Activated CD4-positive, alpha-beta T cell treated with anti-CD3 and anti-CD28 coated beads, Interleukin-2, amount 50 U/mL, for 1 hour (primary cell): Measurements from ENCODE around the gene P2RX3.
"Not testable (repeated sequence)": the region's sequence is repeated elsewhere in the genome, so short reads cannot be mapped to it uniquely, and the experiment has no call there.

Experiments
- DNase-seq: peaks from one replicate; pipeline ENCODE4 v3.0.0-alpha.2; 2020

P2RX3 gene

DNA sequence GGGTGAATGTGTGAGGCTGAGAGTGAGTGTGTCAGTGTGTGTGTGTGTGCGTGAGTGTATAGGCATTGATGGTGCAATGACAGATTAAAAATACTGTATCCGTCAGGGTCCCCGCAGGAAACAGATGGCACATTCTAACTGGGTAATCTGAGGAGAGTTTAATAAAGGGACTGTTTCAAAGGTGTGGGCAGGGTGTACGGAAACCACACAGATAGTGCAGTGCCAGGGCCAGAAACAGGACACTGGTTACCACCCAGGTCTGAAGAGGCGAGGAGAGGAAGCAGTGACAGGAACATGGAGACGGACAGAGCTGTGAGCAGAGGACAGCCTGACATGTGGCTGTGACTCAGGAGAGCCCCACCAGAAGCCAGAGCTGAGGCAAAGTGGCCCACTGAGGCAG, 16.5 kb downstream of the P2RX3 start:
- DNase-seq, result no peak

DNA sequence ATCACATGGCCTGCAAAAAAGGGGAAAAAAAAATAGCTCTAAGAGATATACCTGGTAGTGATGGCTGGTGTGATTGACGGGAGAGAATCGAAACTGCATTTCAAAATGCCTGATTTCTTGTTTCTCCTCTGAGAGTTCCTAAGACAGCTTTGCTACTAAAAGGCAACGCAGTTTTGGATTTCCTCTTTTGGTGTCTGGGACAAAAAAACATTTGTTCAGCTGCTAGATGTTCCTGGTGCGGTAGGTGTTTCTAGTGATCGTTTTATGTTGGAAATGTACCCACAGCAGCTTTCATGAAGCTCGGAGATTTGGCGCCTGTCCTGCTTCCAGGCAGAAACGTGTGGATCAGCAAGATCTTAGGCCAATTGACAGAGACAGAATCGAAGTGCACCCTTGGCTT, 18.1 kb downstream of the P2RX3 start:
- DNase-seq, result no peak

DNA sequence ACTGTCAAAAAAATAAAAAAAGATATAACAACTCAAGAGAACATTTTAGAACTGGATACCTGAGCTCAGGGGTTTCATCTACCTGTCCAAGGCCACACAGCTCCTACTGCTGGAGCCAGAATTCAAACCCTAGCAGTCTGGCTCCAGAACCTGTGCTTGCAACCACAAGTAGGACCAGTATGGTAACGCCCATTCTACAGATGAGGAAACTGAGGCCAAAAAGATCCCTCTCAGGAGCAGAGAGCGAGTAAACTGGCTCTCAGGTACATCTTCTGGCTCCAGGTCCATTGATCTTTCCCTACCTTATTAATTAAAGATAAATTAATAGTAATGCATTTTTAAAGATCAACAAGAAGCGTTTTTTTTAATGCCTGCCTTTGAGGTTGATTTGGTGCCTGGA, 19.2 kb downstream of the P2RX3 start:
- DNase-seq, result no peak

DNA sequence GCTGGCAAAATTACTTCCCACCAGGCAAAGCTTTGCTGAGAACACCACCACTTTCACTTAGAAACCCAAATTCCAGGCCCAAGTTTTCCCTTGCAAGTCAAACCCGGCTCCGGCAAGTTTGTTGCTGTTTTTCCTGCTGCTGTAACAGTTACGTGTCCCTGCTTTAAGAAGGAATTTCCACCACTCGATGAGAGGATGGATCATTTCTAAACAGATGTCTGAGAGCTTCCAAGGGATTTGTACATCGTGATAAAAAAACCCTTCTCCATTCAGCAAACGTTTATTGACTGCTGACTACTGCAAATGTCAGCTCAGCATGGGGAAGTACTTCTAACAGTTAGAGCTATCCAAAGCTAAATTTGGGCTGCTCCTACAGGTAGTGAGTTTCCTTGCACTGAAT, 19.7 kb downstream of the P2RX3 start:
- no peak for DNase-seq

DNA sequence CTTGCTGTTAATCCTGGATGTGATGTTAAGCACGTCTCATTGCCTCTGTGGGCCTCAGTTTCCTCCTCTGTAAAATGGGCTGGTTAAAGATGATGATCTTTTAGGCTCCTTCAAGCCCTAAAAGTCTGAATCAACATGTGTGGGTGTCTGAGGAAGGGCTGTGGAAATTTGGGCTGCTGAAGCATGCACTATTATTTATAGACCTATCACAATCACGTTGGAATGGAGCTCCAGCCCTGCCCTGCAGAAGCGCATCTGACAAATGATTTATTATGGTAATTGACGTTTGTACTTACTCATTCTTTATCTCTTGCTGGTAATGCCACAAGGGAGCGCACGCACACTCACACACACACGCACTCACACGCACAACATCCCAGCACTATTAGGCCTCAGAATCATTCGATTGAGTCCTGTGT, 20.4 kb downstream of the P2RX3 start:
- DNase-seq, result no peak

DNA sequence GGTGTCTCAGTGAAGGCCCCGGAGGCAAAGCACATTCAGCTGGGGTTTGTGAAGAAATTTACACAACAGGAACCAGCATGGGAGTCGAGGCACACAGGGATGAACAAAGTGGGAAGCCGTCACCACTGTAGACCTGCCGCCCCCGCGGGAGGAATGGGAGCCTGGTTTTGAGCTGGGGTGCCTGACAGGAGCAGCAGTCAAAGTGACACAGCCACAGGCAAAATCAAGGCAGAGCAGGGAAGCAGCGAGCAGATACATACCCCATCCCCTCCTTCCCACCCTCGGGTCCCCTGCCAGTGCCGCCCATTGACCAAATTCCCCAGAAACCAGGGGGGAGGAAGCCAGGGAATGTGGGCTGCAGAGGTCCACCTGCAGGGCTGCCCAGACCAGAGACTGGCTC, 20.8 kb downstream of the P2RX3 start:
- DNase-seq, result no peak

DNA sequence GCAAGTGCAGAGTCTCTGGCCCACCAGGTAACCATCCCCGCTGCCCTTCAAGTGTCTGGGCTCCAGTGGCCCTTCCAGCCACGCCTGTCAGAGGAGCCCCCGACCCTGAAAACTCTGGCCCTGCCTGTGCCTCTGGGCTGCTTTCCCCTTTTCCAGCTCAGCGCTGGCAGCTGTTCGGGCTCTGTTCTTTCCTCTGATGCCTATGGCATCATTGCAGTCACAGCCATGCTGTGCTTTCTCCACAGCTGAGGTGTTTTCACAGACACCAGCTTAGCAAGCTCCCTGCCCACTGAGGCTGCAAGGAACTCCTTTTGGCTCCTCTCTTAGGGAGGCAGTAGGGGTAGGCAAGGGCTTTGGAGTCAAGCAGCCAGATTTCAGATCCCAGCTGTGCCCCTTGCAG, 21.2 kb downstream of the P2RX3 start:
- no peak for DNase-seq

DNA sequence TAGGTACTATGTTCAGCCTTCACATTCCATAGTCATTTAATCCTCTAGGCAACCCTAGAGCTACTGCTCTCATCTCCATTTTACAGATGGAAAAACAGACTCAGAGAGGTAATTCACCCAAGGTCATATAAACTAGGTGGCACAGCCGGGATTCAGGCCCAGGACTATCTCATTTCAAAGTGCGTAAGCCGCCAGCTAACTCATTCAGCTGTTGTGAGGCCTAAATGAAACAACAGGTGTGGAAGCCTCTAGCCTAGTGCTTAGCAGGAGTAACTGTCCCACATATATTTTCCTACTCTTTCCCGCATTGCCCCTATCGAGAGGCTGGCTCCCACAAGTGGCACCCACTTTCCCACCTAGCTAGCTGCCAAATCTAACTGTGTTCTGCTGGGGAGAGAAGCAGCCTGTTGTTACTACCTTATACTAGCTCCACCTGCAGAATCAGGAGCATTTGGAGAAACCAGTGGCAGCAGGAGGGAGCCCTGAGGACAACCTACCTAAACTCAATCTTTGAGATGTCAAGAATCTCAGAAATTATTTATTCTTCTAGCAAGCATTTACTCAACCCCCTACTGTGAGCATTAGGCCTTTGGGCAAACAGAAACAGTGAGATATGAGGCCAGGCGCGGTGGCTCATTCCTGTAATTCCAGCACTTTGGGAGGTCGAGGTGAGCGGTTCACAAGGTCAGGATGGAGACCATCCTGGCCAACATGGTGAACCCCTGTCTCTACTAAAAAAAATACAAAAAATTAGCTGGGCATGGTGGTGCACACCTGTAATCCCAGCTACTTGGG, 21.9 kb downstream of the P2RX3 start:
- no peak for DNase-seq

DNA sequence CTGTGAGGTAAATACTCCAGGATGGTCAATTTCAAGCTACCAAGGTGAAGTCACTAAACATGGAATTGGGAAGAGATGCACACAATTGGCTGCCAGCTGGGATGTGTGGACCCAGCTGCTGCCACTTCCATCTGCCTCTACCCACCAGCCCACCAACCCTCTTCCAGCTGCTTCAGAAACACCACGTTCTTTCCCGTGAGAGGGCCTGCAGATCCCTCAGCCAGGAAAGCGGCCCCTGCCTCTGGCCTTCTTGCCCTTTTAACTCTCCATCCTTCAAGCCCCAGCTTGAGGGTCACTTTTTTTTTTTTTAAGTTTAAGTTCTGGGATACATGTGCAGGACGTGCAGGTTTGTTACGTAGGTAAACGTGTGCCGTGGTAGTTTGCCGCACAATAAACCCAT, 22.8 kb downstream of the P2RX3 start:
- DNase-seq, result no peak

DNA sequence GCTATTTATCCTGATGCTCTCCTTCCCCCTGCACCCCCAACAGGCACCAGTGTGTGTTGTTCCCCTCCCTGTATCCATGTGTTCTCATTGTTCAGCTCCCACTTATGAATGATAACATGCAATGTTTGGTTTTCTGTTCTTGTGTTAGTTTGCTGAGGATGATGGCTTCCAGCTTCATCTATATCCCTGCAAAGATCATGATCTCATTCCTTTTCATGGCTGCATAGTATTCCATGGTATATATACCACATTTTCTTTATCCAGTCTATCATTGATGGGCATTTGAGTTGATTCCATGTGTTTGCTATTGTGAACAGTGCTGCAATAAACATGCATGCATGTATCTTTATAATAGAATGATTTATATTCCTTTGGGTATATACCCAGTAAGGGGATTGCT, 23.3 kb downstream of the P2RX3 start:
- not testable (repeated sequence) for DNase-seq

DNA sequence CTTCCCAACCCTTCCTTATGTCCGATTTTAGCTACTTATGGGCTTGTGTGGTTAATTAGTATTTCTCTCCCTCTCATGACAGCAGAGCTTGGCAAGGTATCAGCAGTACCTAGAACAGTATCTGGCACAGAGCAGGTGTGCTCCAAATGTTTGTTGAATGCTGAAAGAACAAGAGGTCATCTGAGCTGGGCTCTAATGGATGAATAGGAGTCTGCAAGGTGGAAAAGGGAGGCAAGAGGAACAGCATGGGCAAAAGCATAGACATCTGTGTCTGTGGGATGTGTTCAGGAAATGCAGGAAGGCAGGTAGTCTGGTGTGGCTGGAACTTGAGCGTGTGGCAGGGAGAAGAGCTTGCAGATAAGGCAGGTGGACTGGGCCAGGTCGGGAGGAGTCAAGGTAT, 23.8 kb downstream of the P2RX3 start:
- no peak for DNase-seq

DNA sequence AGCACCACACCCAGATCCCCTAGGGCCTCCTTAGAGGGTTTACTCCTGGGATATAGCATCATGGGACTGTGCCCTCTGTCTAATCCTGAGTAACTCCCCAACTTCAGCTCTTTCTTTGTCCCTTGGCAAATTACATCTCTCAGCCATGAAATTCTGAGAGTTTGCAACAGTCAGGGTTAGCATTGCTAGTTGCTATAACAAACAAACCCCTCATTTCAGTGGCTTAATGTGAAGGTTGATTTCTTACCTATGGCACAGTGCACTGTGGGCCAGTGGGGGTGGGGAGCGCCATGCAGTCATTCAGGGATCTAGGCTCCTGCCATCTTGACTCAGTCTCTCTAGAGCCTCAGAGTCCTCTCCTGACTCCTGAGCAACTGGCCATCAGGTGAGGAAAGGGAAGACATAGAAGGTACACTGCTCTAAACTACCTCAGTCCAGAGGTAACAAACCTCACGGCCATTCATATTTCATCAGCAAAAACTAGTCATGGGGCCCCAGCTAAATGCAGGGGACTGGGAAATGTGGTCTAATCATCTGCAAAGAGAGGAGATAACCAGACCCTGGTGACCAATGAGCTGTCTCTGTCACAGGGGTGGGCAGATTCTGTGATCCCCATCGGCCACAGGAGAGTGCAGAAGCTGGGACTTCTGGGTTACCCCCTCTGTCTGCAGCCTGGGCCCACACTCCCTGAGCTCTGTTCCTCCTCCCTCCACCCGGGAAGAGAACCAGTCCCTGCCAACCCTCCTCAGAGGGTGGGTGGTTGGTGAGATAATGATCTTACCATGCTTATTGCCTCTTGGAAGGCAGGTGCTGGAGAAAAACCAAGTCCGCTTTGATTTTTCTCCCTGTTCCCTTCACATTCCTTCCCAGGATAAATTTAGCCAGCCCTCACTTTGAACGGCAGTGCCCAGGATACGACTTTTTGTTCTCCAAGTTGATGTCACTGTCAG, 25.3 kb downstream of the P2RX3 start:
- no peak for DNase-seq

DNA sequence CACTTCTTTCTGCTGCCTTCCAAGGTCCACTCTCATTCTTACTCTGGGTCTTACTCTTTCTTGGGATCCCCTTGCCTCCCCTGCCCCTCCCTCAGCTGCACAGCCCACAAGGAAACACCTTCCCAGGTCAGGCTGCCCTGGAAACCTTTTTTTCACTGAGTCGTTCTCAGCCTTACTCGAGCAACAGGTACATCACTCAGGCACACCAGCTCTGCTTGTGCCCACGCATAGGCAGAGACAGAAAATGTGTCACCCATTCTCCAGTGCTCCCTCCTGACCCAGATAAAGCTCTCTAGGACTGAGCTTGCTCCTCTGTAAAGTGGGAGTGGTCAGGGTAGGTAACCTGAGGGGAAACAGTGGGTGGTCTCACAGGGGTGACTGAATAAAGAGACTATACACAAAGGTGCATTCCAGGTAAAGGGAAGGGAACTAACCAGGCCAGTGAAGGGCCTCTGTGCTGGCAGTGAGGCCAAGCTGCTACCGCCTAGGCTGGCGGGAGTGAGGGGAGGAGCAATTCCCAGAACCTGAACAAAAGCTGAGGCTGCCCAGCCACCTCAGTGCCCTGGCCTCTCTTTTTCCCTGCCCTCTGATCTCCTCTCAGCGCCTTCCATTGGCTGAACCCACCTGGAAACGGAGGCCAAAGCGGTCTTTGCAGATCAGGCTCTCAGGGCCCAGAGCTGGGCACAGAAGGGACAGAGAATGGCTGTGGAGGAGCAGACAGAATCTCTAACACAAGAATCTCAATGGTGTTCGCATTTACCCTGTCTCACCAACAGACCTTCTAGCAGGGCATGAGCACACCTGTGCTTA, 26.9 kb downstream of the P2RX3 start:
- no peak for DNase-seq

DNA sequence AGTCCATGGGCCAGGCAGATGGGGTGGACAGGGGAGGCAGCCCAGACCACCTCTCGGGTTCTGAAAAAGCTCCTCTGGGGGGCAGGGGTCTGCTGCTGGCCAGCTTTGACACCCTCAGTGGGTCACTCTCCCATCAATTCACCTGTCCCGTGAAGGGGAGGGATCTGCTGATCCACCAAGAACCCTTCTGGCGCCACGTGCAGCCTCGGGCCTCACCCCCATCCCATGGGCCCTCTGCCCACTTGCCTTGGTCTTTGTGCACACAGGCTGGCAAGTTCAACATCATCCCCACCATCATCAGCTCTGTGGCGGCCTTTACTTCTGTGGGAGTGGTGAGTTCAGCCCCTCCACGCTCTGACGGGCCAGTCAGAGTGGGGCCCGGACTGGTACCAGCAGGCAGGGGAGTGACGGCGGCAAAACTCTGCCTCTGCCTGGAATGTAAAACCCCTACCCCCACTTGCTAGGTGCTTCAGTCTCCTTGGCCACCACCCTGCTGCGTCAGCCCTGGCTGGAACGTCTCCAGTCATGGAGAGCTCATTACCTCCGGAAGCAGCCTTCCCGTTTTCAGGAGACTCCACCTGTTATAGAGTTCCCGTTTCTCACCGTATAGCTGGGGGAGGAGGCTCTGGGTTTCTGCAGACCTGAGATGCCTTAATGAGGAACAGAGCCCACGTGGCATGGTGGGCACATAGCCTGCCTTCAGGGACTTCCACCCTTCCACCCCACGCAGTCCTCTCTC, 30.1 kb downstream of the P2RX3 start:
- no peak for DNase-seq

DNA sequence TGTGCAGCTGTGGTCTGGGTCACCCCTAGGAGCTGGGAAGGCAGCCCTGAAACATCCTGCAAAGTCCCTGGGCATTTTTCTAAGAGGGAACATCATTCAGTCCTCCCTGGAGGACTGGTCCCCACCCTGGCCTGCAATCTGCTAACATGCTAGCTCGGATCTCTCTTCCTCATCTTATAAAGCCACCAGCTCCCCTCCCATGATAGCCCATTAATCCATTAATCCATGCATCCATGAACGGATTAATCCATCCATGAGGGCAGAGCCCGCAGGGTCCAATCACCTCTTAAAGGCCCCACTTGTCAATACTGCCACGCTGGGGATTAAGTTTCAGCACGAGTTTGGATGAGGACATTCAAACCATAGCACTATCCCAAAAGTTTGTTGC, 30.7 kb downstream of the P2RX3 start:
- no peak for DNase-seq

DNA sequence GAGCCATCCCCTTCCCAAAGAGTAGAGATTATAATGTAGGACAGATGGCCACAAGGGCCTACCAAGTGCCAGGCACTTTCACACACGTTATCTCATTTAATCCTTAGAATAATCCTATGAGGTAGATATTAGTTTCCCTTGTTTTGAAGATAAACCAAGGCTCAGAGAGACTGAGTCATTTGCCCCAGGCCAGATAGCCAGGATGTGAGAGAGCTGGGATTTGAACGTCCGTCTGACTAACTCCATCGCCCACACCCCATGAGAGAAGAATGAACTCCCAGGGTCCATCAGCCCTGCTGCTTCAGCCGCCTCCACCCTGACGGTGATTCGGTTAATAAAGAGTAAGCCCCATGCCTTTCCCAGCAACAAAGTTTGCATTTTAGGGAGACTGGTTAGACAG, 32.1 kb downstream of the P2RX3 start:
- no peak for DNase-seq

DNA sequence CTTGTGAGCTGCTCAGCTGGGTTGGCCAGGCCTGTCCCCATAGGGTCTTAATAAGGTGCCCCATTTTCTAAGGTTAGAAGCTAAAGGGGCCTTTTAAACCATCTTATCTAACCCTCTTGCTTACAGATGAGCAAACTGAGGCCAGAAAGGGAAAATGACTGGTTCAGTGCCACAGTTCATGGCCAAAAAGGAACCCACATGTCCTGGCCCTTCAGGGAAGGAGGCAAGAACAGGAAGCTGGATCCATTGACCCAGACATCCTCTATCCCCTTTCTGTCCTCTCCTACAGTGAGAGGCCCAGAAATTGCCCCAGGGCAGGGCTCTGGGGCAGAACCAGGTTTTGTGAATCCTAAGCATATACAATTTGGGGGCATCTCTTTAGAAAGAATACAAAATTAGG, 32.8 kb downstream of the P2RX3 start:
- DNase-seq, result no peak

DNA sequence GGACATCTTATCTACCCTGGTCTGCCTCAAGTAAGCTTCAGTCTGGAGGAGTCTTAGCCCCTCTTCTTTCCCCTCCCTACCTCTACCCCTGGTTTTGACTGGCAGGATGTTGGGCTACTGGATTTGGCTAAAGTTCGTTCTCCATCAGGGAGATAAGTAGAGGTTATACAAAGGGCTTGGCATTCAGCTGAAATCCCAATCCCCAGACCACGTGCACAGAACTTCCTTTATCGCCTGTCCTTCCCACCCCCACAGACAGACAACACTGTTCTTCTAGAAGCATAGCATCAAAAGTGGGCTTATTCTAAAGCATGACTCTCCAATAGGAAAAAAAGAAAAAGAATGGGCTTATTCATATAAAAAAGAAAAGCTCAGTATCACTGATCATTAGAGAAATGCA, 35.0 kb downstream of the P2RX3 start:
- DNase-seq, result no peak

DNA sequence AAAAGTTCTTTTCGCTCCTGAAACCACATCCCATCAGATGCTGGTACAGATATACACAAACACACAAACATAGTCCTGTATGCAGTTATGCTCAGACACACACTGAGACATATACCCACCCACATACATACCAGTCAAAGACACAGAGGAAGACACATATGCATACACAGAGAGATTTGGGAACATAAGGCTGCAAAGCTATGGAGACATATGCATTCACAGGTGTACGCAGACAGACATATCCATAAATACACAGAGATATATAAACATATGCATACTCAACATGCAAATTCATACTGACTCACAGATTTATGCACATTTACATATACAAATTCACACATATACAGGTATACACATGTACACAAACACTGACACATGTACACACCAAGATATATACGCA, 36.8 kb downstream of the P2RX3 start:
- no peak for DNase-seq

DNA sequence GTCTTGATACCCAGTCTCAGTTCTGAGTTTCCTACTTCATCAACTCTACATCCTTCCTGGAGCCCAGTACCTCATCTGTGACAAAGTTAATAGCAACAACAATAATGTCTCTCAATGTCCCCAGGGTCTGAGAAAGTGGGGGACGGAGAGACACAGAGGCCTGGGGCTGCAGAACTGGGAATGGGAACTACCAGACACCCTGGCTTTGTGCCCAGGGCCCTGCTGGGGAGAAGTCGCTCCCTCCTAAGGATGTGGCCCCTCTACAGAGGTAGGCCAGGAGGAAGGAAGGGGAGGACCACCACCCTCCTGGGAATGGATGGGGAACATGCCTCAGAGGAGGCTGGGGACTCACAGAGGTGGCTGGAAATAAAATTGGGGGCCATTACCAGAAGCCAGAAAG, 37.3 kb downstream of the P2RX3 start:
- no peak for DNase-seq

DNA sequence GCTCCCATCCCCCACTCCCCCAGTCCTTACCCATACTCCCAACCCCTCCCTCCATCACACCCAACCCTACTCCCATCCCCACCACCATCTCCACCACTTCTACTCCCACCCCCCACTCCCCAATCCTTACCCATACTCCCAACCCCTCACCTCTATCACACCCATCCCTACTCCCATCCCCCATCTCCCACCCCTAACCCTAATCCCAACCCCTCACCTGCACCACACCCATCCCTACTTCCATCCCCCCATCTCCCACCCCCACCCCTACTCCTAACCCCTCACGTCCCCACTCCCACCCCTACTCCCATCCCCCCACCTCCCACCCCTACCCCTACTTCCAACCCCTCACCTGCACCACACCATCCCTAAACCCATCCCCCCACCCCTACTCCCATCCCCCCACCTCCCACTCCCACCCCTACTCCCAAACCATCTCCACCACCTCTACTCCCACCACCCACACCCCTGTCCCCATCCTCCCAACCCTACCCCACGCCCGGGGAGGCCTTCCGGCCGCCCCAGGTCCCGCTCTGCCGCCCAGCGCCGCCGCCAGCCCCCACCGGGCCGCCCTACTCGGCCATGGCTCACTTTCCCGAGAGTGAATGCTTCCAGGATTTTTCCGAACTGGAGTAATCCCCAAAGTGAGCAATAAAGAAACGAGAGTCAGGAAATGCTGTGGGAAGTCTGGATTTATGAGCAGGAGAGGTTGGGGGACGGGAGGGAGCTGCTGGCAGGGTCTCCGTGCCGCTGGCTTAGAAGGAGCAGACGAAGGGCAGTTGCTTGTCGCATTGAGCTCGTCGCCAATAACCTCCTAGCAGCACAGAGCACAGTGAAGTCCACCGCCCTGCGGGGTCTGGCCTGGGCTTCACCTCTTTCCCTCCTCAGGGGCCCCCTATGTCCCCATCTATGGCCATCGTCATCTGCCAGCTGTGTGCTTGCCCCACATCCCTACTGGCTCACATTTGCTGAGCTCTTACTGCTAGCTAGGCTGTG, 38.2 kb downstream of the P2RX3 start:
- no peak for DNase-seq
